HG03442 (cell line): ENCODE measurements around the gene CTDSP2.
"Not testable (repeated sequence)": the region's sequence is repeated elsewhere in the genome, so short reads cannot be mapped to it uniquely, and the experiment has no call there.

Experiments
- ATAC-seq: cut with Tn5 transposase; IDR thresholded peaks from one replicate; pipeline ENCODE4 v1.9.1; 2021; ENCODE audit warnings: mild to moderate bottlenecking, moderate library complexity; ENCODE audit not compliant: unreplicated experiment

Gene CTDSP2

GRCh38 chr12:57846577-57847319 is at the start of gene CTDSP2:
Gene CTDSP2 (minus strand): TSS chr12:57846729. CDS start chr12:57846435, 294 bp downstream.
- ATAC-seq = peak; percentile 38

GRCh38 chr12:57896115-57896433 is 49.5 kb upstream of the CTDSP2 start:
- ATAC-seq = no peak

- no peak for ATAC-seq
Measured at GRCh38 chr12:57895389-57896114, 49.0 kb upstream of the CTDSP2 start.

GRCh38 chr12:57894399-57895292 is 48.1 kb upstream of the CTDSP2 start:
- ATAC-seq = no peak

- no peak for ATAC-seq
Measured at GRCh38 chr12:57893431-57894353, 47.2 kb upstream of the CTDSP2 start.

GRCh38 chr12:57892232-57892972 is 45.9 kb upstream of the CTDSP2 start:
- no peak for ATAC-seq

- ATAC-seq = no peak
Measured at GRCh38 chr12:57891542-57892228, 45.2 kb upstream of the CTDSP2 start.

GRCh38 chr12:57890191-57891115 is 43.9 kb upstream of the CTDSP2 start:
- no peak for ATAC-seq

GRCh38 chr12:57889500-57889989 is 43.0 kb upstream of the CTDSP2 start:
- ATAC-seq = no peak

GRCh38 chr12:57888409-57889157 is 42.1 kb upstream of the CTDSP2 start:
- no peak for ATAC-seq

GRCh38 chr12:57887631-57888408 is 41.3 kb upstream of the CTDSP2 start:
- no peak for ATAC-seq

- not testable (repeated sequence) for ATAC-seq
Measured at GRCh38 chr12:57886964-57887363, 40.4 kb upstream of the CTDSP2 start.

GRCh38 chr12:57886542-57886941 is 40.0 kb upstream of the CTDSP2 start:
- ATAC-seq = no peak

GRCh38 chr12:57885207-57885606 is 38.7 kb upstream of the CTDSP2 start:
- ATAC-seq = no peak

GRCh38 chr12:57883700-57884099 is 37.2 kb upstream of the CTDSP2 start:
- no peak for ATAC-seq

GRCh38 chr12:57883057-57883456 is 36.5 kb upstream of the CTDSP2 start:
- no peak for ATAC-seq
